A549 (cell line): ENCODE data around the gene LZTFL1. TPM values are rescaled to one million over a fixed set of nuclear protein-coding genes. Genes with fewer than 3 reads are reported as not detected.

Experiments
- ATAC-seq, 2 experiments: fragments of 200-7000 bp in 1 of 2; fragments of >200 bp in 1 of 2; cut with Nextera tagmentation in 1 of 2; cut with Tn5 transposase in 1 of 2; 3 replicates each; pipeline versions ENCODE4 v1.8.0 to v1.9.1; 2018 to 2020; ENCODE audit warnings: mild to moderate bottlenecking in 1 of 2, moderate library complexity in 1 of 2
- CTCF ChIA-PET: fragments of 300-600 bp; sonication (Branson Sonifier 250); formaldehyde crosslinking; extraction: SDS; loops from one replicate; lab custom pipeline; 2021; ENCODE audit warnings: antibody characterized with exemption, inconsistent platforms; lab: Yijun Ruan, JAX
- POLR2A ChIA-PET: fragments of 350-600 bp; formaldehyde crosslinking; extraction: SDS; loops from one replicate; lab custom pipeline; 2021; ENCODE audit warnings: antibody characterized with exemption, inconsistent platforms; lab: Yijun Ruan, JAX
- DNase-seq, 2 experiments: peaks; one replicate each; pipeline versions ENCODE4 v3.0.0 to v3.0.0-alpha.2; 2011 to 2016; ENCODE audit warnings: low read depth in 1 of 2, low spot score in 1 of 2
- FAIRE-seq: peaks from 2 replicates; lab custom pipeline; 2011; peaks lifted over from hg19 to GRCh38; lab: Jason Lieb, UNC
- H3K27ac ChIP-seq, 2 experiments: fragments of >200 bp; sonication (Bioruptor Twin); formaldehyde crosslinking; 3 replicates each; pipeline ENCODE4 v1.5.1; 2016 to 2017
- H3K4me1 ChIP-seq: fragments of >200 bp; sonication (Bioruptor Twin); formaldehyde crosslinking; 3 replicates; pipeline ENCODE4 v1.6.1; 2016
- H3K4me2 ChIP-seq: fragments of >200 bp; sonication (Bioruptor Twin); formaldehyde crosslinking; 3 replicates; pipeline ENCODE4 v1.6.1; 2016
- H3K4me3 ChIP-seq: fragments of >200 bp; sonication (Bioruptor Twin); formaldehyde crosslinking; 3 replicates; pipeline ENCODE4 v1.5.1; 2016
- H3K9me3 ChIP-seq: fragments of >200 bp; sonication (Bioruptor Twin); formaldehyde crosslinking; 3 replicates; pipeline ENCODE4 v1.6.1; 2016
- BHLHE40 ChIP-seq: IDR thresholded peaks from 2 replicates; pipeline ENCODE4 v1.6.1; 2012; ENCODE audit warnings: low read depth, low read length, inconsistent platforms
- CBX2 ChIP-seq: fragments of 200-600 bp; sonication (generic); IDR thresholded peaks from 2 replicates; pipeline ENCODE4 v1.6.1; 2016; ENCODE audit warnings: low read depth, mild to moderate bottlenecking, borderline replicate concordance
- CHD4 ChIP-seq: fragments of 200-600 bp; sonication (generic); IDR thresholded peaks from 2 replicates; pipeline ENCODE4 v1.6.1; 2016; ENCODE audit warnings: antibody characterized with exemption, mild to moderate bottlenecking, borderline replicate concordance
- EP300 ChIP-seq, 2 experiments: fragments of >200 bp; sonication (Bioruptor Twin); formaldehyde crosslinking; IDR thresholded peaks; 2 replicates in 1 of 2; 3 replicates in 1 of 2; pipeline ENCODE4 v1.6.1; 2016 to 2017
- FOSL2 ChIP-seq, 2 experiments: fragments of 450-650 bp in 1 of 2; fragments of >200 bp in 1 of 2; sonication (Bioruptor Twin) in 1 of 2; formaldehyde crosslinking; IDR thresholded peaks; 2 replicates each; pipeline versions ENCODE4 v1.5.0 to v1.6.1; 2016 to 2020; ENCODE audit warnings: mild to moderate bottlenecking in 1 of 2, moderate library complexity in 1 of 2
- FOXS1 ChIP-seq: fragments of 250-450 bp; sonication (Bioruptor Pico); IDR thresholded peaks from 2 replicates; pipeline ENCODE4 v1.5.0; 2020; ENCODE audit warnings: mild to moderate bottlenecking, moderate library complexity
- GATA3 ChIP-seq: IDR thresholded peaks from 2 replicates; pipeline ENCODE4 v1.6.1; 2012; ENCODE audit warnings: borderline replicate concordance
- HDAC2 ChIP-seq: fragments of 200-600 bp; sonication (generic); IDR thresholded peaks from 2 replicates; pipeline ENCODE4 v1.6.1; 2016
- HOXB5 ChIP-seq: fragments of 250-450 bp; sonication (Bioruptor Pico); IDR thresholded peaks from 2 replicates; pipeline ENCODE4 v1.5.0; 2020; ENCODE audit warnings: mild to moderate bottlenecking, moderate library complexity
- JUN ChIP-seq, 2 experiments: fragments of >200 bp; sonication (Bioruptor Twin); formaldehyde crosslinking; IDR thresholded peaks; 2 replicates in 1 of 2; 3 replicates in 1 of 2; pipeline ENCODE4 v1.6.1; 2016 to 2017
- KDM1A ChIP-seq: fragments of 200-600 bp; sonication (generic); IDR thresholded peaks from 2 replicates; pipeline ENCODE4 v1.6.1; 2016; ENCODE audit warnings: low read depth, mild to moderate bottlenecking
- KDM5A ChIP-seq: fragments of 200-600 bp; sonication (generic); IDR thresholded peaks from 2 replicates; pipeline ENCODE4 v1.6.1; 2016; ENCODE audit warnings: antibody characterized with exemption, mild to moderate bottlenecking
- NPAS2 ChIP-seq: fragments of 250-450 bp; sonication (Bioruptor Pico); IDR thresholded peaks from 2 replicates; pipeline ENCODE4 v1.8.0; 2022; ENCODE audit warnings: mild to moderate bottlenecking, moderate library complexity, borderline replicate concordance
- NR3C1 ChIP-seq: fragments of >200 bp; sonication (Bioruptor Twin); formaldehyde crosslinking; IDR thresholded peaks from 3 replicates; pipeline ENCODE4 v1.6.1; 2017
- PHF8 ChIP-seq: fragments of 200-600 bp; sonication (generic); IDR thresholded peaks from 2 replicates; pipeline ENCODE4 v1.6.1; 2016; ENCODE audit warnings: low read depth, mild to moderate bottlenecking, antibody characterized with exemption, moderate library complexity, borderline replicate concordance
- RAD21 ChIP-seq, 2 experiments: fragments of >200 bp in 1 of 2; sonication (Bioruptor Twin) in 1 of 2; formaldehyde crosslinking in 1 of 2; IDR thresholded peaks in 1 of 2; conservative IDR thresholded peaks in 1 of 2; 2 replicates in 1 of 2; 3 replicates in 1 of 2; pipeline ENCODE4 v1.6.1; 2012 to 2018; ENCODE audit warnings: inconsistent platforms in 1 of 2
- RFX5 ChIP-seq: fragments of 450-650 bp; IDR thresholded peaks from 2 replicates; pipeline ENCODE4 v1.7.1; 2014; ENCODE audit warnings: antibody characterized with exemption, mild to moderate bottlenecking, moderate library complexity
- SMC3 ChIP-seq: fragments of >200 bp; sonication (Bioruptor Twin); formaldehyde crosslinking; IDR thresholded peaks from 3 replicates; pipeline ENCODE4 v1.6.1; 2018; ENCODE audit warnings: inconsistent platforms
- SREBF2 ChIP-seq: fragments of 450-650 bp; IDR thresholded peaks from 2 replicates; pipeline ENCODE4 v1.6.1; 2014; ENCODE audit warnings: mild to moderate bottlenecking, moderate library complexity
- TFCP2L1 ChIP-seq: fragments of 250-450 bp; sonication (Bioruptor Pico); IDR thresholded peaks from 2 replicates; pipeline ENCODE4 v1.5.0; 2021; ENCODE audit warnings: mild to moderate bottlenecking
- TP53 ChIP-seq: fragments of 250-450 bp; sonication (Bioruptor Pico); IDR thresholded peaks from 2 replicates; pipeline ENCODE4 v1.5.0; 2021; ENCODE audit warnings: mild to moderate bottlenecking, moderate library complexity
- ZC3H11A ChIP-seq: fragments of 450-650 bp; IDR thresholded peaks from 2 replicates; pipeline ENCODE4 v1.6.1; 2014; ENCODE audit warnings: antibody characterized with exemption, mild to moderate bottlenecking
- ZFP36 ChIP-seq: fragments of 450-650 bp; IDR thresholded peaks from 2 replicates; pipeline ENCODE4 v1.6.1; 2014; ENCODE audit warnings: borderline replicate concordance; ENCODE audit not compliant: partially characterized antibody
- WGBS: methylation state at CpG from one replicate; pipeline ENCODE4 v1.1.6; 2017; ENCODE audit errors: missing lambda C conversion rate; 5-methylcytosine and 5-hydroxymethylcytosine counted together
- polyA plus RNA-seq, 4 experiments: library from polyadenylated mRNA; depleted of rRNA in 3 of 4; stranded (reverse); fragments of >200 nt; fragmentation: RNase III in 1 of 4; extraction: RNeasy Plus Mini Kit Qiagen cat#74134 plus additional on column Dnase treatment in 1 of 4; gene quantifications; 2 replicates in 3 of 4; 3 replicates in 1 of 4; pipeline ENCODE4 v1.2.3, GENCODE V29; 2011 to 2017
- TF ChIP-seq, protein P1 (sequence below): IDR thresholded peaks from 2 replicates; pipeline ENCODE4 v1.6.1; 2012
- TF ChIP-seq, protein P2 (sequence below): IDR thresholded peaks from 2 replicates; pipeline ENCODE4 v1.6.1; 2012; ENCODE audit warnings: low read depth, borderline replicate concordance
- TF ChIP-seq, protein P3 (sequence below): fragments of >200 bp; sonication (Bioruptor Twin); formaldehyde crosslinking; IDR thresholded peaks from 2 replicates; pipeline ENCODE4 v1.6.1; 2016
- TF ChIP-seq, protein P4 (sequence below): fragments of 200-600 bp; sonication (generic); IDR thresholded peaks from 2 replicates; pipeline ENCODE4 v1.6.1; 2016; ENCODE audit warnings: antibody characterized with exemption, mild to moderate bottlenecking, moderate library complexity

The LZTFL1 gene
- polyA plus RNA-seq, 2 of the 4 experiments (the other 2 are of a cell fraction) = 10.8 to 25.0 TPM

DNA sequence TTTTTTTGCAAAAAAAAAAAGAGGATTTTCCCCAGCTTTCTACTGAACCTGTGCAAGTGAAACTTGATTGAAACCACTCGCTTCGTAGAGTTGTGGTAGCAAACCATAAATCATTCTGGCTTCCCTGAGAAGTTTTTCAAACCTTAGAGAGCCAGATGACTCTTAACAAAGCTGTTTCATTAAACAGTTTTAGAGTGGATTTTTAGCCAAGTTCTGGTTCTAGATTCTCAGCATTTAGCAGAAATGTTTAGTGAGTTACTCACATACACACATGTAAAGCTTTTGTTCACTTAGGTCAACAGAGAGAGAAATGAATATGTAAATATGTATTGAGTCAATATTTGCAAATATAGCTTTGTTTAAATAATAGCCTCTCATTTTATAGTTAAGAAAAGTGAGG lies 26.3 kb upstream of the LZTFL1 start:
- 85% methylated on average over 2 of the region's 2 CpGs for WGBS
- DNase-seq (no peak), ATAC-seq (no peak), FAIRE-seq (no peak)
- no peaks in the 10 kb centered on the region for H3K4me1 ChIP-seq
- CTCF ChIA-PET = no interaction called here
- no peak overlapping the region for H3K4me3 ChIP-seq
- no peak overlapping the region for H3K4me2 ChIP-seq
- TF ChIP-seq NR3C1 = no peak
- no peak for TF ChIP-seq TP53 (CRISPR knock-in tag)
- no peak for TF ChIP-seq KDM5A
- no peak for TF ChIP-seq ZC3H11A
- no peak for TF ChIP-seq NPAS2
- no peak for TF ChIP-seq FOSL2 (IDR thresholded peaks at IDR 0.05)
- TF ChIP-seq FOSL2 (CRISPR knock-in tag; IDR thresholded peaks at IDR 0.05) = no peak
- TF ChIP-seq EP300 (IDR thresholded peaks at IDR 0.05) = no peak
- TF ChIP-seq, protein P1, sequence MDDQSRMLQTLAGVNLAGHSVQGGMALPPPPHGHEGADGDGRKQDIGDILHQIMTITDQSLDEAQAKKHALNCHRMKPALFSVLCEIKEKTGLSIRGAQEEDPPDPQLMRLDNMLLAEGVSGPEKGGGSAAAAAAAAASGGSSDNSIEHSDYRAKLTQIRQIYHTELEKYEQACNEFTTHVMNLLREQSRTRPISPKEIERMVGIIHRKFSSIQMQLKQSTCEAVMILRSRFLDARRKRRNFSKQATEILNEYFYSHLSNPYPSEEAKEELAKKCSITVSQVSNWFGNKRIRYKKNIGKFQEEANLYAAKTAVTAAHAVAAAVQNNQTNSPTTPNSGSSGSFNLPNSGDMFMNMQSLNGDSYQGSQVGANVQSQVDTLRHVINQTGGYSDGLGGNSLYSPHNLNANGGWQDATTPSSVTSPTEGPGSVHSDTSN = no peak
- no peak for TF ChIP-seq CHD4
- TF ChIP-seq, protein P2, sequence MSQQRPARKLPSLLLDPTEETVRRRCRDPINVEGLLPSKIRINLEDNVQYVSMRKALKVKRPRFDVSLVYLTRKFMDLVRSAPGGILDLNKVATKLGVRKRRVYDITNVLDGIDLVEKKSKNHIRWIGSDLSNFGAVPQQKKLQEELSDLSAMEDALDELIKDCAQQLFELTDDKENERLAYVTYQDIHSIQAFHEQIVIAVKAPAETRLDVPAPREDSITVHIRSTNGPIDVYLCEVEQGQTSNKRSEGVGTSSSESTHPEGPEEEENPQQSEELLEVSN = no peak
- no peak for TF ChIP-seq RFX5
- TF ChIP-seq, protein P3, sequence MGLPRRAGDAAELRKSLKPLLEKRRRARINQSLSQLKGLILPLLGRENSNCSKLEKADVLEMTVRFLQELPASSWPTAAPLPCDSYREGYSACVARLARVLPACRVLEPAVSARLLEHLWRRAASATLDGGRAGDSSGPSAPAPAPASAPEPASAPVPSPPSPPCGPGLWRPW = no peak
- TF ChIP-seq ZFP36 = no peak
- no peak for TF ChIP-seq GATA3
- no peak overlapping the region for H3K27ac ChIP-seq
- POLR2A ChIA-PET = no interaction called here
- H3K9me3 ChIP-seq = peaks cover 4% of the 10 kb centered on the region; the same call in 1 of the 3 replicates

DNA sequence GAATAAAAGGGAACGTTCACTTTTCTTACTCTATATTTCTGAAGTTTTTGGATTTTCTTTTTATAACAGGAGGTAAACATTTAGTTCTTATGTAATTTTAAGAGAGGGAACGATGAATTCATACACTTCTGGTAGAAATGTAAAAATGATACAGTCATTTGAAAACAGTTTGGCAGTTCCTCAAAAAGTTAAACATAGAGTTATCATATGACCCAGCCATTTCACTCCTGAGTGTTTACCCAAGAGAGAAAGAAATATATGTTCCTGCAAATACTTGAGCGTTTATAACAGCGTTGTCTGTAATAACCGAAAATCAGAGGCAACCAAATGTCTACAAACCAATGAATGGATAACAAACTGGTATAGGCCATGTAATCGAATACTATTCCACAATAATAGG lies 23.6 kb upstream of the LZTFL1 start:
- DNase-seq = no peak
- CTCF ChIA-PET = no interaction called here
- no peak for TF ChIP-seq CBX2
- TF ChIP-seq, protein P4, sequence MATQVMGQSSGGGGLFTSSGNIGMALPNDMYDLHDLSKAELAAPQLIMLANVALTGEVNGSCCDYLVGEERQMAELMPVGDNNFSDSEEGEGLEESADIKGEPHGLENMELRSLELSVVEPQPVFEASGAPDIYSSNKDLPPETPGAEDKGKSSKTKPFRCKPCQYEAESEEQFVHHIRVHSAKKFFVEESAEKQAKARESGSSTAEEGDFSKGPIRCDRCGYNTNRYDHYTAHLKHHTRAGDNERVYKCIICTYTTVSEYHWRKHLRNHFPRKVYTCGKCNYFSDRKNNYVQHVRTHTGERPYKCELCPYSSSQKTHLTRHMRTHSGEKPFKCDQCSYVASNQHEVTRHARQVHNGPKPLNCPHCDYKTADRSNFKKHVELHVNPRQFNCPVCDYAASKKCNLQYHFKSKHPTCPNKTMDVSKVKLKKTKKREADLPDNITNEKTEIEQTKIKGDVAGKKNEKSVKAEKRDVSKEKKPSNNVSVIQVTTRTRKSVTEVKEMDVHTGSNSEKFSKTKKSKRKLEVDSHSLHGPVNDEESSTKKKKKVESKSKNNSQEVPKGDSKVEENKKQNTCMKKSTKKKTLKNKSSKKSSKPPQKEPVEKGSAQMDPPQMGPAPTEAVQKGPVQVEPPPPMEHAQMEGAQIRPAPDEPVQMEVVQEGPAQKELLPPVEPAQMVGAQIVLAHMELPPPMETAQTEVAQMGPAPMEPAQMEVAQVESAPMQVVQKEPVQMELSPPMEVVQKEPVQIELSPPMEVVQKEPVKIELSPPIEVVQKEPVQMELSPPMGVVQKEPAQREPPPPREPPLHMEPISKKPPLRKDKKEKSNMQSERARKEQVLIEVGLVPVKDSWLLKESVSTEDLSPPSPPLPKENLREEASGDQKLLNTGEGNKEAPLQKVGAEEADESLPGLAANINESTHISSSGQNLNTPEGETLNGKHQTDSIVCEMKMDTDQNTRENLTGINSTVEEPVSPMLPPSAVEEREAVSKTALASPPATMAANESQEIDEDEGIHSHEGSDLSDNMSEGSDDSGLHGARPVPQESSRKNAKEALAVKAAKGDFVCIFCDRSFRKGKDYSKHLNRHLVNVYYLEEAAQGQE = no peak
- TF ChIP-seq BHLHE40 = no peak
- TF ChIP-seq PHF8 = no peak
- no peak for TF ChIP-seq FOXS1 (CRISPR knock-in tag)
- no peak for TF ChIP-seq HOXB5
- no peak for TF ChIP-seq SREBF2
- no peak for TF ChIP-seq TFCP2L1 (CRISPR knock-in tag)
- no peak for TF ChIP-seq SMC3
- TF ChIP-seq CHD4 = no peak
- TF ChIP-seq RAD21 (conservative IDR thresholded peaks at IDR 0.05 in 1 of 2, IDR thresholded peaks at IDR 0.05 in 1 of 2) = no peak
- TF ChIP-seq JUN (IDR thresholded peaks at IDR 0.05) = no peak
- TF ChIP-seq NPAS2 = no peak
- TF ChIP-seq HDAC2 = no peak
- TF ChIP-seq, protein P2 = no peak
- TF ChIP-seq KDM1A = no peak
- TF ChIP-seq, all 56 proteins: peak for 0
- 30% methylated on average over 6 of the region's 6 CpGs for WGBS
- ATAC-seq (no peak), FAIRE-seq (no peak)
- H3K4me2 ChIP-seq = no peak overlapping the region
- peaks cover 4% of the 10 kb centered on the region; the same call in 1 of the 3 replicates for H3K9me3 ChIP-seq
- no peak overlapping the region for H3K4me3 ChIP-seq
- no peaks in the 10 kb centered on the region for H3K4me1 ChIP-seq
- no peak overlapping the region for H3K27ac ChIP-seq
- POLR2A ChIA-PET = no interaction called here
